Heart left ventricle (tissue), 16 donors: ENCODE data around the gene PTPN9. TPM values are rescaled to one million over a fixed set of nuclear protein-coding genes. Genes with fewer than 3 reads are reported as not detected.
A peak's percentile ranks its signal among the peaks of the same experiment; 100 is the strongest.

ENCODE experiments used
- ATAC-seq, 4 donors: fragments of 200-7000 bp; cut with Tn5 transposase; one replicate each; pipeline ENCODE4 v1.9.1; 2020 to 2022; ENCODE audit warnings: moderate library complexity in 4 of 4, mild to moderate bottlenecking in 3 of 4, moderate number of reproducible peaks in 1 of 4
- DNase-seq, 5 donors: peaks; one replicate each; pipeline ENCODE4 v3.0.0-alpha.2; 2020
- H3K27ac ChIP-seq, 12 donors: fragments of 200-600 bp; sonication (generic) in 4 of 12; one replicate each; pipeline versions ENCODE4 v1.5.0 to v1.8.0; 2016 to 2022; ENCODE audit warnings: mild to moderate bottlenecking in 2 of 12
- H3K27me3 ChIP-seq, 9 donors: fragments of 200-600 bp; sonication (generic) in 2 of 9; one replicate each; pipeline versions ENCODE4 v1.5.1 to v1.8.0; 2016 to 2022; ENCODE audit warnings: mild to moderate bottlenecking in 3 of 9
- H3K36me3 ChIP-seq, 9 donors: fragments of 200-600 bp; sonication (generic) in 2 of 9; one replicate each; pipeline versions ENCODE4 v1.5.0 to v1.8.0; 2018 to 2022; ENCODE audit warnings: mild to moderate bottlenecking in 2 of 9
- H3K4me1 ChIP-seq, 12 donors: fragments of 200-600 bp; sonication (generic) in 4 of 12; one replicate each; pipeline versions ENCODE4 v1.5.0 to v1.8.0; 2016 to 2022; ENCODE audit warnings: mild to moderate bottlenecking in 3 of 12
- H3K4me3 ChIP-seq, 12 donors: fragments of 200-600 bp; sonication (generic) in 4 of 12; one replicate each; pipeline versions ENCODE4 v1.5.0 to v1.8.0; 2017 to 2022; ENCODE audit warnings: mild to moderate bottlenecking in 9 of 12, moderate library complexity in 4 of 12
- H3K9me3 ChIP-seq, 12 donors: fragments of 200-600 bp; sonication (generic) in 4 of 12; one replicate each; pipeline versions ENCODE4 v1.5.0 to v1.8.0; 2016 to 2022; ENCODE audit warnings: mild to moderate bottlenecking in 1 of 12
- CTCF ChIP-seq, 12 donors: fragments of 200-600 bp; sonication (generic) in 4 of 12; IDR thresholded peaks; one replicate each; pipeline versions ENCODE4 v1.5.0 to v1.8.0; 2018 to 2022; ENCODE audit warnings: antibody characterized with exemption in 12 of 12, mild to moderate bottlenecking in 5 of 12
- POLR2A ChIP-seq, 2 donors: fragments of 450-650 bp; IDR thresholded peaks; one replicate each; pipeline ENCODE4 v1.6.1; 2017; ENCODE audit warnings: antibody characterized with exemption in 2 of 2, mild to moderate bottlenecking in 2 of 2, moderate library complexity in 2 of 2
- WGBS, 4 donors: extraction: QIAGEN DNeasy Blood & Tissue Kit in 2 of 4; methylation state at CpG; one replicate each; pipeline versions ENCODE4 v1.1.5 to v1.1.7; 2013 to 2018; 5-methylcytosine and 5-hydroxymethylcytosine counted together
- intact Hi-C, 10 donors: fragments of 100-400 bp; cut with DNase I; formaldehyde crosslinking; loops; one replicate each; pipeline versions ENCODE4 v1.11.1 to v1.14.2; 2022
- long read RNA-seq, 3 donors: library from polyadenylated mRNA; unstranded; transcript quantifications; one replicate each; pipeline ENCODE4 v2.0.0, GENCODE V29; 2020 to 2021
- polyA plus RNA-seq, 2 donors: library from polyadenylated mRNA; stranded (reverse); fragments of 200-250 nt; gene quantifications; one replicate each; pipeline ENCODE4 v1.2.3, GENCODE V29; 2013
- total RNA-seq, 9 donors: library from RNA; depleted of rRNA in 2 of 9; stranded (reverse); fragments of >200 nt in 2 of 9; fragmentation: NEBNext Ultra II Directional in 3 of 9; extraction: Animal tissue kit (Norgen Biotek cat#: 25700) in 3 of 9; gene quantifications; one replicate each; pipeline versions ENCODE4 v1.1.0 to v1.2.4, GENCODE V29; 2016 to 2023
- donor health status: ischemic (EF 13 %, LVEDD 7.1; RV severe dilation, severe dysfunction).
- donor health status: healthy with polysubstance abuse.
- donor health status: DM: no; HTN: yes; CAD: no.
- donor health status: DM: no; HTN: no; CAD: no.
- donor health status: ischemic (EF 25% LVEDD 6.9; RV normal size, moderate dysfunction).
- donor health status: ischemic (EF 25% LVEDD 5.7; RV mildly dilated, moderate dysfunction).
- donor health status: healthy.
- donor health status: DM: yes; HTN: yes; CAD: no.
- donor health status: ischemic (EF 35%, LVEDD 5.7; RV mildly dilated, moderate dysfunction).
- donor health status: nonischemic (EF 11% LVEDD 7.7; RV severe dilation, severe dysfunction).
- donor health status: DM: yes; HTN: yes; CAD: no.
- donor health status: PGD.
- donor health status: ischemic (EF 29% LVEDD 5.4; RV normal size, mild dysfunction).
- donor health status: nonischemic (EF 23%, LVEDD 6.1; RV moderate dilation, normal function).

Gene PTPN9
- 10 to 100 TPM in 3 of 9 donors, 1 to 10 TPM in 6; 4.6 to 16.8 (median 8.8) TPM for total RNA-seq
- 1 to 10 TPM; 2.4 to 7.7 TPM for polyA plus RNA-seq
- long read RNA-seq, donor 1, full-length matches to known transcripts, result 9 of 13 reads
- long read RNA-seq, donor 1, partial matches to known transcripts, result 1 of 13 reads
- long read RNA-seq, donor 1, other reads (novel, unspliced or antisense), result 3 of 13 reads
- long read RNA-seq, donor 2, full-length matches to known transcripts, result 8 of 16 reads
- long read RNA-seq, donor 2, partial matches to known transcripts, result 6 of 16 reads
- long read RNA-seq, donor 2, other reads (novel, unspliced or antisense), result 2 of 16 reads
- long read RNA-seq, donor 3, full-length matches to known transcripts, result 15 of 22 reads
- long read RNA-seq, donor 3, partial matches to known transcripts, result 4 of 22 reads
- long read RNA-seq, donor 3, other reads (novel, unspliced or antisense), result 3 of 22 reads

DNA sequence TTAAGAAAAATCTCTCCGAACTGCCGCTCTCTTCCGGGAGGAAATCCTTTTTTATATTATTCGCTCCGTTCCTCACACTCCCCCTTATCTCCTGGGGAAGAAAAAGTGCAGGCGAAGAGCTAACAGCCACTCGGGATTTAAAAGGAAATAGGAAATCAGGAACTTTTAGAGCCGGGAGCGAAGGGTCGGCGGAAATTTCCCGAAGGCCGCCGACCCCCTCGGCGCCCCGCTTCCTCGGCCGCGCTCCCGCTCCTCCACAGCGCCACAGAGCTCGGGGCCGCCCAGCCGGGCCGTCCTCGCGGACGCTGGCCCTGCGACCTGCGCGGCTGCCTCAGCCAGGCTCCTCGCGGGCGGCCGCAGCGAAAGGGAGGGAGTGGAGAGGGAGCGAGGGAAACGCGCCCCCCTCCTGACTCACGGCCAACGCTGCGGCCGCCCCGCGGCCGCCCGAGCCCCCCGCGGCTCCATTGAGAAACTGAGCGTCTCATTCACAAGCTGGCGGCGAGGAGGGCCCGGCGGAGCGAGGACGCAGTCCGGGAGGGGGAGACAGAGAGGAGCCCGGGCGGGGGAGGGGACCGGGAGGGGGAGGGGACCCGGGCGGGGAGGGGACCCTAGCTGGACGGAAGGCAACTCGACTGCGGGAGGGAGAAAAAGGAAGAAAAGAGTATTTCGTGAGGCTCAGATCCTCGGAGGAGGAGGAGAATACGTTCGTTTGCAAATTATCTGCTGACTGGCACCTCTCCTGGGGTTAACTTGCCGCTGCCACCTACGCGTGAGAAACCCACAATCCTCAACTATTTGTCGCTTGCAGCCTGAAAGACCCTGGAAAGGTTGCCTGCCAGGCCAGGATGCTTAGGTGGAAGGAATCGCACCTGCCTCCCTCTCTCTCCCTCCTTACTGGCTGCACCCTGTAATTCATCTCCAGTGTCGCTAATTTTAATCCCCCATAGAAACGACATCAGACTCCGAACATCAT lies at the start of gene PTPN9:
Gene PTPN9, minus strand, starts transcription at position 368 of the 973 bp plus-strand sequence. CDS start 539 bp downstream, outside the sequence.
- WGBS, 4 donors, result 0 to 1% (median 1%) methylated on average over 57 to 78 of the region's 78 CpGs
- peak within 1 kb of the TSS; percentile 68 to 100 (median 88) for H3K4me3 ChIP-seq
- no peaks in the 10 kb centered on the region for H3K27me3 ChIP-seq
- peaks cover 0 to 29% (median 14%) of the 10 kb centered on the region in 12 donors for H3K4me1 ChIP-seq
- ATAC-seq (peak; percentile 75 to 92 (median 90)), DNase-seq (peak; percentile 84 to 91 (median 87))
- no peaks in the 10 kb centered on the region for H3K9me3 ChIP-seq
- TF ChIP-seq POLR2A (IDR thresholded peaks at IDR 0.05), result no peak
- peak; percentile 37 to 72 (median 56) for TF ChIP-seq CTCF (IDR thresholded peaks at IDR 0.05)
- no peaks in the 10 kb centered on the region for H3K36me3 ChIP-seq
- peak within 1 kb of the TSS; percentile 80 to 98 (median 92) for H3K27ac ChIP-seq
- intact Hi-C loops, result loop anchor here in 8 of 10 donors (2.0 to 10.0 kb wide), 8 partner anchors 37 to 127 kb away; partner anchors contain the start of genes SIN3A (in 2 of the 8) and SNUPN (in 2 of the 8)

GRCh38 chr15:75625542-75626347 lies 46.6 kb upstream of the PTPN9 start, which contains the start of gene SNUPN:
Gene SNUPN, minus strand, starts transcription at chr15:75625725. Its CDS starts 4,674 bp downstream, at chr15:75621051.
- Histone ChIP-seq H3K4me3 (peak within 1 kb of the TSS; percentile 67 to 98 (median 81)), H3K27ac (peak within 1 kb of the TSS; percentile 93 to 100 (median 97)), H3K9me3 (no peaks in the 10 kb centered on the region), H3K36me3 (no peaks in the 10 kb centered on the region), H3K27me3 (no peaks in the 10 kb centered on the region), H3K4me1 (peaks cover 0 to 25% (median 13%) of the 10 kb centered on the region in 12 donors)
- 1 to 2% (median 2%) methylated on average over 32 to 47 of the region's 47 CpGs for WGBS, 4 donors
- TF ChIP-seq POLR2A (IDR thresholded peaks at IDR 0.05), result peak in 1 of 2 donors; percentile 57
- TF ChIP-seq CTCF (IDR thresholded peaks at IDR 0.05), result no peak
- DNase-seq (peak; percentile 96 to 97 (median 96)), ATAC-seq (peak; percentile 85 to 95 (median 94))
- intact Hi-C loops, result loop anchor here in 5 of 10 donors (1.0 to 10.0 kb wide), 8 partner anchors 13 to 257 kb away; partner anchors contain the start of genes SIN3A (in 3 of the 5), PTPN9 (in 2 of the 5) and MAN2C1 (in 1 of the 5)

DNA sequence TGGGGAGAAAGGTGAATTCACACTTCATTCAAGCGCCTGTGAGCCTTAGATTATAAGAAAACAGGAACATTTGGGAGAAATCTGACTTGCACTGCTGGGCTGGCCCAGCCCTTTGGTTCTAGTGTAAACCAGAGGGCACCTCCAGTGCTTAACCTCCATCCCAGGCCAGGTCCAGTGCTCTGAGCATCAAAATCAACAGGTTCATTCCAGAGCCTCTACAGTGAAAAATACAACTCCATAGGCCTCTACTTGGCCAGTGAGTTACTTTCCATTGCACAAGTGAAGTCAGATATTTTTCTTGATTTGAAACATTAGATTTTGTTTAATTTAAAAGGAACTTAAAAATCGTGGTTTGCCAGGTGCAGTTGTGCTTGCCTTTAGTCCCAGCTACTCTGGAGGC lies 43.4 kb upstream of the PTPN9 start:
- 82 to 93% (median 88%) methylated on average over 2 of the region's 2 CpGs for WGBS, 4 donors
- intact Hi-C loops, result loop anchor here in 4 of 10 donors (5.0 to 10.0 kb wide), 5 partner anchors 40 to 255 kb away; partner anchors contain the start of genes MAN2C1 (in 2 of the 4), PTPN9 (in 1 of the 4) and SIN3A (in 1 of the 4)
- no peak overlapping the region for H3K4me3 ChIP-seq
- peaks cover 0 to 39% (median 21%) of the 10 kb centered on the region in 12 donors for H3K4me1 ChIP-seq
- DNase-seq (no peak), ATAC-seq (no peak)
- no peak for TF ChIP-seq CTCF (IDR thresholded peaks at IDR 0.05)
- H3K36me3 ChIP-seq, result peaks cover 0 to 32% (median 26%) of the 10 kb centered on the region in 9 donors
- peak overlapping the region in 1 of 12 donors; percentile 85 for H3K27ac ChIP-seq
- H3K27me3 ChIP-seq, result no peaks in the 10 kb centered on the region
- no peaks in the 10 kb centered on the region for H3K9me3 ChIP-seq
